SU-DHL-6 (cell line): ENCODE data around the gene PEX10.

Experiments
- H2AFZ ChIP-seq: fragments of 200-600 bp; sonication (generic); 2 replicates; pipeline ENCODE4 v1.6.1; 2014; ENCODE audit warnings: low read depth, mild to moderate bottlenecking, moderate library complexity, mixed read lengths, antibody characterized with exemption, low read length; ENCODE audit not compliant: severe bottlenecking
- H3F3A ChIP-seq: fragments of 200-600 bp; shearing (Covaris generic); 2 replicates; pipeline ENCODE4 v1.6.0; 2016; ENCODE audit warnings: antibody characterized with exemption, mild to moderate bottlenecking; ENCODE audit not compliant: insufficient read depth
- H3K27ac ChIP-seq: fragments of 200-600 bp; sonication (generic); 2 replicates; pipeline ENCODE4 v1.5.1; 2016; ENCODE audit warnings: low read depth, mild to moderate bottlenecking, low read length, moderate library complexity, mixed read lengths
- H3K27me3 ChIP-seq: fragments of 200-600 bp; sonication (generic), shearing (Covaris generic); 2 replicates; pipeline ENCODE4 v1.6.0; 2014; ENCODE audit warnings: mild to moderate bottlenecking, low read length
- H3K36me3 ChIP-seq: fragments of 200-600 bp; sonication (generic); 2 replicates; pipeline ENCODE4 v1.6.1; 2014; ENCODE audit warnings: mild to moderate bottlenecking, low read length, mixed read lengths
- H3K4me2 ChIP-seq: fragments of 300-600, 200-600 bp; shearing (Covaris generic), sonication (generic); 2 replicates; pipeline ENCODE4 v1.6.0; 2014; ENCODE audit warnings: low read length, low read depth, mild to moderate bottlenecking; ENCODE audit not compliant: poor library complexity, severe bottlenecking
- H3K4me3 ChIP-seq: fragments of 200-600 bp; sonication (generic); 2 replicates; pipeline ENCODE4 v1.5.1; 2014; ENCODE audit warnings: antibody characterized with exemption, low read length, mild to moderate bottlenecking, mixed read lengths; ENCODE audit not compliant: insufficient read depth, poor library complexity, severe bottlenecking
- H3K79me2 ChIP-seq: fragments of 200-600 bp; sonication (generic); 2 replicates; pipeline ENCODE4 v1.6.1; 2014; ENCODE audit warnings: mild to moderate bottlenecking, low read length, moderate library complexity; ENCODE audit not compliant: insufficient read depth
- H3K9ac ChIP-seq: fragments of 200-600 bp; sonication (generic); 2 replicates; pipeline ENCODE4 v1.7.0; 2014; ENCODE audit warnings: mild to moderate bottlenecking, low read length
- H3K9me2 ChIP-seq: fragments of 200-600 bp; sonication (generic); replicated peaks from 2 replicates; pipeline ENCODE4 v1.6.1; 2014; ENCODE audit warnings: low read length; ENCODE audit not compliant: insufficient read depth
- H3K9me3 ChIP-seq: fragments of 200-600 bp; sonication (generic); 2 replicates; pipeline ENCODE4 v1.6.1; 2014; ENCODE audit warnings: low read length, mixed read lengths; ENCODE audit not compliant: insufficient read depth
- H4K20me1 ChIP-seq: fragments of 200-600 bp; sonication (generic); 2 replicates; pipeline ENCODE4 v1.6.1; 2014; ENCODE audit warnings: low read depth, mild to moderate bottlenecking, antibody characterized with exemption, low read length, moderate library complexity, mixed read lengths
- EZH2phosphoT487 ChIP-seq: fragments of 200-600 bp; sonication (generic), shearing (Covaris generic); conservative IDR thresholded peaks from 2 replicates; pipeline ENCODE4 v1.6.1; 2018; ENCODE audit warnings: mild to moderate bottlenecking, antibody characterized with exemption, low read length, moderate library complexity, mixed read lengths
- TF ChIP-seq, protein P1 (sequence below): fragments of 200-600 bp; sonication (generic); IDR thresholded peaks from one replicate; pipeline ENCODE4 v1.5.1; 2017; ENCODE audit warnings: antibody characterized with exemption, mild to moderate bottlenecking, low read length, moderate library complexity; ENCODE audit not compliant: insufficient read depth, poor library complexity, severe bottlenecking

Gene PEX10

DNA sequence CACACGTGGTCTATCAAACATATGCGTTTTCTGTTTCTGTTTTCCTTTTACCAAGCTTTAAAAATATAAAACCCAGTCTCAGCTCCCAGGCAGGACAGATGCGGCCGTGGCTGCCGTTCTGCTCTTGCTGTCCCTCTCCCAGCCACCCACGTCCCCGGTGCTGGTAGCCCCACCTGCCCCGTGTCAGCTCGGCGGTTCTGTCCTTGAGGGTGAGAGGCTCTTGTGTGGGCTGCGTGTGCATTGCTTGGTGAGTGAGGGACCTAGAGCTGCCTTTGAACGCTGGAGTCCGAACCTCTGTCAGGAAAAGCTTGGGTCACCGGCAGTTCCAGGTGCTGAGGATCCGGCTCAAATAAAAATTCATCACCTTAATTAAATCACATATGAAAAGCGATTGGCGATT is 16.3 kb downstream of the PEX10 start:
- no peaks in the 10 kb centered on the region for H4K20me1 ChIP-seq
- no peak overlapping the region for H3K9ac ChIP-seq
- no peaks in the 10 kb centered on the region for H3K36me3 ChIP-seq
- no peak overlapping the region for H3K4me3 ChIP-seq
- peaks cover 25% of the 10 kb centered on the region for H3K79me2 ChIP-seq
- TF ChIP-seq, protein P1, sequence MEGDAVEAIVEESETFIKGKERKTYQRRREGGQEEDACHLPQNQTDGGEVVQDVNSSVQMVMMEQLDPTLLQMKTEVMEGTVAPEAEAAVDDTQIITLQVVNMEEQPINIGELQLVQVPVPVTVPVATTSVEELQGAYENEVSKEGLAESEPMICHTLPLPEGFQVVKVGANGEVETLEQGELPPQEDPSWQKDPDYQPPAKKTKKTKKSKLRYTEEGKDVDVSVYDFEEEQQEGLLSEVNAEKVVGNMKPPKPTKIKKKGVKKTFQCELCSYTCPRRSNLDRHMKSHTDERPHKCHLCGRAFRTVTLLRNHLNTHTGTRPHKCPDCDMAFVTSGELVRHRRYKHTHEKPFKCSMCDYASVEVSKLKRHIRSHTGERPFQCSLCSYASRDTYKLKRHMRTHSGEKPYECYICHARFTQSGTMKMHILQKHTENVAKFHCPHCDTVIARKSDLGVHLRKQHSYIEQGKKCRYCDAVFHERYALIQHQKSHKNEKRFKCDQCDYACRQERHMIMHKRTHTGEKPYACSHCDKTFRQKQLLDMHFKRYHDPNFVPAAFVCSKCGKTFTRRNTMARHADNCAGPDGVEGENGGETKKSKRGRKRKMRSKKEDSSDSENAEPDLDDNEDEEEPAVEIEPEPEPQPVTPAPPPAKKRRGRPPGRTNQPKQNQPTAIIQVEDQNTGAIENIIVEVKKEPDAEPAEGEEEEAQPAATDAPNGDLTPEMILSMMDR, result no peak
- TF ChIP-seq EZH2phosphoT487, result no peak
- no peaks in the 10 kb centered on the region for H3K9me3 ChIP-seq
- H3K27ac ChIP-seq, result no peak overlapping the region
- no peak overlapping the region for H2AFZ ChIP-seq
- no peaks in the 10 kb centered on the region for H3F3A ChIP-seq
- no peak overlapping the region for H3K4me2 ChIP-seq
- H3K9me2 ChIP-seq, result no peaks in the 10 kb centered on the region
- no peaks in the 10 kb centered on the region for H3K27me3 ChIP-seq

DNA sequence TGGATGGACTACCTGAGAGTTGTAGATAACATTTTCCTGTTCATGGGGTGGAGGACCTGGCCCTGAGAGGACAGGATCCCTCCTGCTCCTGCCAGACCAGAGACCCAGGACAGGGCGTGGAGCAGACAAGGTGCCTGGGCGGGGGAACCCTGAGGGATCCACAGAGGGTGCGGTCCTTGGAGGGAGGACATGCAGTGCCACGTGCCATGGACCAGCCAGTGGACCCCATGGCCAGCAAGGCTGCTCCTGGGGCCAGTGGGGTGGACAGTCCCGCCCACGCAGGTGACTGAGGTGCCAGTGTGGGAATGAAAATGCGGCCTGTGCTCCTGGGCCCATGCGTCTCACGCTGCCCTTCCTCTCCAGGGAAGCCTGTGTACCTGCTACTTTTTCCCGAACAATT is 17.1 kb downstream of the PEX10 start:
- no peaks in the 10 kb centered on the region for H3F3A ChIP-seq
- no peak overlapping the region for H2AFZ ChIP-seq
- peaks cover 30% of the 10 kb centered on the region for H3K79me2 ChIP-seq
- no peak overlapping the region for H3K4me2 ChIP-seq
- H3K27me3 ChIP-seq, result no peaks in the 10 kb centered on the region
- H3K27ac ChIP-seq, result no peak overlapping the region
- no peaks in the 10 kb centered on the region for H3K9me2 ChIP-seq
- no peaks in the 10 kb centered on the region for H3K36me3 ChIP-seq
- TF ChIP-seq, protein P1, result no peak
- TF ChIP-seq EZH2phosphoT487, result no peak
- no peaks in the 10 kb centered on the region for H4K20me1 ChIP-seq
- H3K9me3 ChIP-seq, result no peaks in the 10 kb centered on the region
- H3K4me3 ChIP-seq, result no peak overlapping the region
- H3K9ac ChIP-seq, result no peak overlapping the region

DNA sequence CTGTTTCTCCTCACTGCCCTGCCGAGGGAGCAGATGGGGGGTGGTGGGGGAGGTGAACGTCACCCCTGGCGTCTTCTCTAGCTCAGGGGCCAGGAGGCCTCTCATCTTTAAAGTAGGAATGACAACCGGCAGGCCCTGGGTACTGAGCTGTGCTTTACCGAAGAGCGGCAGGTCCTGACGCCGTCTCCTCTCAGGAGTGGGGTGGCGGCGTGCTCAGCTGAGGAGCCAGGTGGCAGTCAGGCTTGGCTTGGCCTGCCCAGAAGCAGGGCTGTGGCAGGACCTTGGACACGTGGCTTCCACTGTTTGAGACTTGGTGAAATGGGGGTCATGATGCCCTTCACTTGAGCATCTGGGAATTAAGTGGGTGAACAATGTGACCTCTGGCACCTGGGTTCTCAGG is 17.6 kb downstream of the PEX10 start:
- Histone ChIP-seq H3K36me3 (no peaks in the 10 kb centered on the region), H3K79me2 (peaks cover 30% of the 10 kb centered on the region)

More for the DNA sequence above, 17.6 kb downstream of the PEX10 start:
- Histone ChIP-seq H3K9me3 (no peaks in the 10 kb centered on the region), H2AFZ (no peak overlapping the region), H3K9ac (no peak overlapping the region), H3K27ac (no peak overlapping the region), H3K9me2 (no peaks in the 10 kb centered on the region), H4K20me1 (no peaks in the 10 kb centered on the region), H3K4me3 (no peak overlapping the region), H3K4me2 (no peak overlapping the region), H3F3A (no peaks in the 10 kb centered on the region), H3K27me3 (no peaks in the 10 kb centered on the region)
- TF ChIP-seq EZH2phosphoT487, result no peak
- TF ChIP-seq, protein P1, result no peak
